ENCODE data around the gene TBX19. TPM values are rescaled to one million over a fixed set of nuclear protein-coding genes. Genes with fewer than 3 reads are reported as not detected.

Gene TBX19
- total and polyA plus RNA-seq, 7 donors, result 0.12 to 0.56 (median 0.27) TPM

DNA sequence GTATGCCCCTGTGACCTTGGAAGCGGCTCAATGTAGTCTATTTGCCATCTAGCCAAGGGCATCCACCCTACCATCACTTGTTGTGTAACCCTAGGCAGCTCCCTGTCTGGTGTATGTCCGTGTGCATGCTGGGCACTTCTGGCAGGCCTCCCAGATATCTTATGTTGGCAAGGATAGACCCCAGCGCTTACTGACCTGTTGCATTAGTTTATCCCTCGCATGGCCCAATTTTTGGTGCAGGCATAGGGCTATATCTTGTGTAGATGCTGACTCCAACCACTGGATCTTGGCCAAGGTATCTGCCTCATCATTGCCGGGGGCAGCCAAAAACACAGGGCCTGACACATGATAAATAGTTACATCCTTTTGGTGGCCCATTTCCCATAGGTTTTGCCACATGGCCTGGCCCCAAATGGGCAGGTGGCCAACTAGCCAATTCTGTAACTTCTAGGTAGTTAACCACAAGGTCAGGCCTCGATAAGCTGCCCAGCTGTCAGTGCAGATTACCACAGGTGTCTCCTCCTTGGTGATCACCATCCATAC is 14.0 kb upstream of the TBX19 start:
- DNase-seq (no peak), ATAC-seq (no peak)
- H3K27ac ChIP-seq, result no peak overlapping the region
- H3K4me1 ChIP-seq, result no peaks in the 10 kb centered on the region
- WGBS, 3 donors, result 75 to 80% (median 78%) methylated on average over 6 of the region's 6 CpGs
- H3K4me3 ChIP-seq, result no peak overlapping the region
- no peaks in the 10 kb centered on the region for H3K27me3 ChIP-seq (ENCODE audit: insufficient read depth in 3 of 3, low read length in 2 of 3)
- intact Hi-C loops (cut with DNase I), result no loop called here
- H3K36me3 ChIP-seq (ENCODE audit: insufficient read depth in 1 of 2, low read depth in 1 of 2), result no peaks in the 10 kb centered on the region
- no peaks in the 10 kb centered on the region for H3K9me3 ChIP-seq
- no peak for TF ChIP-seq CTCF (IDR thresholded peaks at IDR 0.05)

DNA sequence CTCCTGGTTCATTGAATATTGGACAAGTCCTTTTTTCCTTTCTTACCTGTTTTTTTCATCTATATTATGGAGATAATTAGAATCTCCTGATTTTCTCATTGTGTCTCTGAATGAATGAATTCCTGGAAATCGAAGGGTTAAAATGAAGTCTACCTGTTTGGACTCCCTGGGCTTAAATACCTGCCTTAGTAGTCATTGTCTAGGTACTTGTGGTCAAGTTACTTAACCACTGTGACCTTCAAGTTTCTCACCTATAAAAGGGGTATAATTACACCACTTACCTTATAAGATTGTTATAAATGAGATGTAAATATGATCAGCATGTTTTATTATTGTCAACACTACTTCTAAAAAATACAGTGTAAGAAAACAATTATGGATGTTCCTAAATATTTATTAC is 9.0 kb upstream of the TBX19 start:
- intact Hi-C loops (cut with DNase I), result no loop called here
- H3K27ac ChIP-seq, result no peak overlapping the region
- no peaks in the 10 kb centered on the region for H3K36me3 ChIP-seq (ENCODE audit: insufficient read depth in 1 of 2, low read depth in 1 of 2)
- no peak for TF ChIP-seq CTCF (IDR thresholded peaks at IDR 0.05)
- 89 to 96% (median 93%) methylated on average over 1 of the region's 1 CpG for WGBS, 3 donors
- ATAC-seq, result no peak
- H3K9me3 ChIP-seq, result peaks cover 4% of the 10 kb centered on the region
- H3K4me3 ChIP-seq, result no peak overlapping the region
- DNase-seq, result no peak
- no peaks in the 10 kb centered on the region for H3K27me3 ChIP-seq (ENCODE audit: insufficient read depth in 3 of 3, low read length in 2 of 3)
- no peaks in the 10 kb centered on the region for H3K4me1 ChIP-seq

DNA sequence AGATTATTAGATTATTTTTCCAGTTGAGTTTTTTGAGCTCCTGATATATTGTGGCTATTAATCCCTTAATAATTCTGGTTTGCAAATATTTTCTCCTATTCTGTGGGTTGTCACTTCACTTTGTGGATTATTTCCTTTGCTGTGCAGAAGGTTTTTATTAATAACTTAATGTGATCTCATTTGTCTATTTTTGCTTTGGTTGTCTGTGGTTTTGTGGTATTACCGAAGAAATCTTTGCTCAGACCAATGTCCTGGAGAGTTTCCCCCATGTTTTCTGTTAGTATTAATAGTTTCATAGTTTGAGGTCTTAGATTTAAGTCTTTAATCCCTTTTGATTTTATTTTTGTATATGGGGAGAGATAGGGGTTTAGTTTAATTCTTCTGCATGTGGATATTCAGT is 7.1 kb upstream of the TBX19 start:
- H3K4me1 ChIP-seq, result no peaks in the 10 kb centered on the region
- WGBS, 3 donors, result 73 to 77% (median 73%) methylated on average over 1 of the region's 1 CpG
- no peak for DNase-seq

DNA sequence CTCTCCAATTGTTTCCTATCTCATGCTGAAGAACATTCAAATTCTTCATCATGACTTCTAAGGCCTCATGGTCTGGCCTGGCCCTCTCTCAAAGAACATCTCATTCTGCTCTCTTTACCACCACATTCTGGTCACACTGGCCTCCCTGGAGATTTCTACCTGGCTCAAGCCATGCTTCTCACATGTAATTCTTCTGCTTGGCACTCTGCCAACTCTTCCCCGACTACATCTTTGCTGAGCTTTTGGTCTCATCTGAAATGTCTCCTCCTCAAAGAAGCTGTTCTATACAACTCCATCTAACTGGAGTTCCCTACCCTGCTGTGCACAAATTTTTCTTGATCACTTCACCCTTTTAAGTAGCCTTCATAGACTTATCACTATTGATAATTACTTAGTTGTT is 1.4 kb upstream of the TBX19 start:
- Histone ChIP-seq H3K27ac (no peak overlapping the region), H3K4me3 (no peak overlapping the region), H3K4me1 (no peaks in the 10 kb centered on the region), H3K9me3 (peaks cover 13% of the 10 kb centered on the region), H3K27me3 (ENCODE audit: insufficient read depth in 3 of 3, low read length in 2 of 3) (no peaks in the 10 kb centered on the region), H3K36me3 (ENCODE audit: insufficient read depth in 1 of 2, low read depth in 1 of 2) (no peaks in the 10 kb centered on the region)
- no peak for TF ChIP-seq CTCF (IDR thresholded peaks at IDR 0.05)
- intact Hi-C loops (cut with DNase I), result no loop called here
- no peak for DNase-seq
- ATAC-seq, result no peak
- WGBS, 3 donors, result 80 to 92% (median 91%) methylated on average over 1 of the region's 1 CpG

More for the DNA sequence above, 7.1 kb upstream of the TBX19 start:
- Histone ChIP-seq H3K9me3 (peaks cover 13% of the 10 kb centered on the region), H3K4me3 (no peak overlapping the region), H3K27ac (no peak overlapping the region), H3K36me3 (ENCODE audit: insufficient read depth in 1 of 2, low read depth in 1 of 2) (no peaks in the 10 kb centered on the region), H3K27me3 (ENCODE audit: insufficient read depth in 3 of 3, low read length in 2 of 3) (no peaks in the 10 kb centered on the region)
- TF ChIP-seq CTCF (IDR thresholded peaks at IDR 0.05), result no peak
- intact Hi-C loops (cut with DNase I), result no loop called here
- no peak for ATAC-seq

All from psoas muscle (tissue), 8 donors.